ENCODE results near the gene PRKN. TPM values are rescaled to one million over a fixed set of nuclear protein-coding genes. Genes with fewer than 3 reads are reported as not detected.
A peak's percentile ranks its signal among the peaks of the same experiment; 100 is the strongest.

Gene PRKN
- polyA plus RNA-seq, 1 donor from 2014 or later: 1.2 TPM

GRCh38 chr6:161319231-161319630 is 1408.3 kb downstream of the PRKN start:
- Histone ChIP-seq H3K9me2 (ENCODE audit: insufficient read depth, low read length) (no peaks in the 10 kb centered on the region), H3K36me3 (ENCODE audit: insufficient read depth, low read length) (no peaks in the 10 kb centered on the region)

GRCh38 chr6:161318456-161318855 is 1409.1 kb downstream of the PRKN start:
- no peak for TF ChIP-seq EZH2 (IDR thresholded peaks at IDR 0.05; ENCODE audit: borderline replicate concordance, insufficient read depth, low read length, poor library complexity, severe bottlenecking)
- no peak for TF ChIP-seq REST (IDR thresholded peaks at IDR 0.05; ENCODE audit: borderline replicate concordance)
- no peak for TF ChIP-seq MXI1 (conservative IDR thresholded peaks at IDR 0.05; ENCODE audit: poor library complexity, severe bottlenecking)
- TF ChIP-seq, protein P1, sequence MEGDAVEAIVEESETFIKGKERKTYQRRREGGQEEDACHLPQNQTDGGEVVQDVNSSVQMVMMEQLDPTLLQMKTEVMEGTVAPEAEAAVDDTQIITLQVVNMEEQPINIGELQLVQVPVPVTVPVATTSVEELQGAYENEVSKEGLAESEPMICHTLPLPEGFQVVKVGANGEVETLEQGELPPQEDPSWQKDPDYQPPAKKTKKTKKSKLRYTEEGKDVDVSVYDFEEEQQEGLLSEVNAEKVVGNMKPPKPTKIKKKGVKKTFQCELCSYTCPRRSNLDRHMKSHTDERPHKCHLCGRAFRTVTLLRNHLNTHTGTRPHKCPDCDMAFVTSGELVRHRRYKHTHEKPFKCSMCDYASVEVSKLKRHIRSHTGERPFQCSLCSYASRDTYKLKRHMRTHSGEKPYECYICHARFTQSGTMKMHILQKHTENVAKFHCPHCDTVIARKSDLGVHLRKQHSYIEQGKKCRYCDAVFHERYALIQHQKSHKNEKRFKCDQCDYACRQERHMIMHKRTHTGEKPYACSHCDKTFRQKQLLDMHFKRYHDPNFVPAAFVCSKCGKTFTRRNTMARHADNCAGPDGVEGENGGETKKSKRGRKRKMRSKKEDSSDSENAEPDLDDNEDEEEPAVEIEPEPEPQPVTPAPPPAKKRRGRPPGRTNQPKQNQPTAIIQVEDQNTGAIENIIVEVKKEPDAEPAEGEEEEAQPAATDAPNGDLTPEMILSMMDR (IDR thresholded peaks at IDR 0.05; ENCODE audit: poor library complexity, severe bottlenecking): no peak
- peak; percentile 27 for TF ChIP-seq EP300 (conservative IDR thresholded peaks at IDR 0.05; ENCODE audit: poor library complexity, severe bottlenecking)
- TF ChIP-seq POLR2AphosphoS5 (IDR thresholded peaks at IDR 0.05): no peak
- Histone ChIP-seq H3K27me3 (ENCODE audit: insufficient read depth, low read depth, low read length) (no peaks in the 10 kb centered on the region), H4K20me1 (ENCODE audit: insufficient read depth) (no peaks in the 10 kb centered on the region), H3K36me3 (ENCODE audit: insufficient read depth, low read length) (no peaks in the 10 kb centered on the region), H3K4me3 (ENCODE audit: low read length) (peak overlapping the region; percentile 45), H3K27ac (ENCODE audit: low read length) (peak overlapping the region; percentile 75), H3K79me2 (replicated peaks; ENCODE audit: insufficient read depth, low read length) (no peaks in the 10 kb centered on the region), H3K9ac (ENCODE audit: low read length) (peak overlapping the region; percentile 46), H3K9me3 (ENCODE audit: low read length) (peaks cover 4% of the 10 kb centered on the region), H3F3A (ENCODE audit: insufficient read depth, low read length, poor library complexity, severe bottlenecking) (no peaks in the 10 kb centered on the region), H2AFZ (ENCODE audit: low read depth, low read length) (peak overlapping the region; percentile 56), H3K9me2 (ENCODE audit: insufficient read depth, low read length) (no peaks in the 10 kb centered on the region), H3K4me2 (ENCODE audit: low read length) (no peak overlapping the region)

More at GRCh38 chr6:161319231-161319630, 1408.3 kb downstream of the PRKN start:
- no peak overlapping the region for H3K9ac ChIP-seq (ENCODE audit: low read length)
- no peaks in the 10 kb centered on the region for H4K20me1 ChIP-seq (ENCODE audit: insufficient read depth)
- H3K79me2 ChIP-seq (replicated peaks; ENCODE audit: insufficient read depth, low read length): no peaks in the 10 kb centered on the region
- no peak overlapping the region for H2AFZ ChIP-seq (ENCODE audit: low read depth, low read length)
- no peaks in the 10 kb centered on the region for H3K27me3 ChIP-seq (ENCODE audit: insufficient read depth, low read depth, low read length)
- peak overlapping the region; percentile 45 for H3K4me3 ChIP-seq (ENCODE audit: low read length)
- H3K9me3 ChIP-seq (ENCODE audit: low read length): peaks cover 4% of the 10 kb centered on the region
- no peak overlapping the region for H3K4me2 ChIP-seq (ENCODE audit: low read length)
- no peak for TF ChIP-seq SMC3 (conservative IDR thresholded peaks at IDR 0.05; ENCODE audit: poor library complexity)
- no peak for TF ChIP-seq REST (IDR thresholded peaks at IDR 0.05; ENCODE audit: borderline replicate concordance)
- no peak for TF ChIP-seq POLR2AphosphoS5 (IDR thresholded peaks at IDR 0.05)
- no peak for TF ChIP-seq EZH2 (IDR thresholded peaks at IDR 0.05; ENCODE audit: borderline replicate concordance, insufficient read depth, low read length, poor library complexity, severe bottlenecking)
- TF ChIP-seq, protein P1 (IDR thresholded peaks at IDR 0.05; ENCODE audit: poor library complexity, severe bottlenecking): no peak
- TF ChIP-seq TAF1 (IDR thresholded peaks at IDR 0.05; ENCODE audit: low read depth): no peak
- no peak for TF ChIP-seq MXI1 (conservative IDR thresholded peaks at IDR 0.05; ENCODE audit: poor library complexity, severe bottlenecking)
- TF ChIP-seq EP300 (conservative IDR thresholded peaks at IDR 0.05; ENCODE audit: poor library complexity, severe bottlenecking): no peak
- no peak for TF ChIP-seq RAD21 (conservative IDR thresholded peaks at IDR 0.05)
- H3K27ac ChIP-seq (ENCODE audit: low read length): no peak overlapping the region
- H3F3A ChIP-seq (ENCODE audit: insufficient read depth, low read length, poor library complexity, severe bottlenecking): no peaks in the 10 kb centered on the region

Data from neural cell (in vitro differentiated cells).